OCI-LY3 (cell line): ENCODE data around the gene SEPTIN10.

Experiments used
- CTCF ChIP-seq: fragments of 200-600, 300-600 bp; sonication (generic); IDR thresholded peaks from 2 replicates; pipeline ENCODE4 v1.5.1; 2014; ENCODE audit warnings: antibody characterized with exemption, low read length, low read depth
- EZH2phosphoT487 ChIP-seq: fragments of 200-600 bp; shearing (Covaris generic); IDR thresholded peaks from 2 replicates; pipeline ENCODE4 v1.6.1; 2018; ENCODE audit warnings: antibody characterized with exemption, mixed run types, low read depth

GRCh38 chr2:109555346-109555900 lies 58.3 kb downstream of the SEPTIN10 start:
- TF ChIP-seq CTCF (no peak), EZH2phosphoT487 (no peak)
